ENCODE results near the gene FAXC.
"Not testable (repeated sequence)": the region's sequence is repeated elsewhere in the genome, so short reads cannot be mapped to it uniquely, and the experiment has no call there.

Gene FAXC

DNA sequence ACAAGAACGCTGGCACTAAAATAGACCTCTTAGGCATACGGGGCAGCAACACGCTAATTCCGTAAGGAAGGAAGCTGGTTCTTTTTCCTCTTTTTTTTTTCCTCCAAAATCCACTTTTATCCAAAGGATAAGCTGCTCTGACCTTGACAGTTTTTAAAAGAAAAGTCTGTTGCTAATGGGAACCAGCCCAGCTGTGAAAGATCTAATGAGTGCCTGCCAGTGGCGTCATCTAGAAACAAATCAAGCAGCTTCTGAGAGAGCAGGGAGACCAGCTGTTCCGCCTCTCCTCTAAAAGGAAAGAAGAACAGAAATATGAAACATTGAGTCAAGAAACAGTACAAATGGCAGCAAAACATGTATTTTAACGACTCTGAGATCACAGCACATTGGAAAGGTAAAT lies 78.6 kb downstream of the FAXC start:
- TF ChIP-seq, protein P1, sequence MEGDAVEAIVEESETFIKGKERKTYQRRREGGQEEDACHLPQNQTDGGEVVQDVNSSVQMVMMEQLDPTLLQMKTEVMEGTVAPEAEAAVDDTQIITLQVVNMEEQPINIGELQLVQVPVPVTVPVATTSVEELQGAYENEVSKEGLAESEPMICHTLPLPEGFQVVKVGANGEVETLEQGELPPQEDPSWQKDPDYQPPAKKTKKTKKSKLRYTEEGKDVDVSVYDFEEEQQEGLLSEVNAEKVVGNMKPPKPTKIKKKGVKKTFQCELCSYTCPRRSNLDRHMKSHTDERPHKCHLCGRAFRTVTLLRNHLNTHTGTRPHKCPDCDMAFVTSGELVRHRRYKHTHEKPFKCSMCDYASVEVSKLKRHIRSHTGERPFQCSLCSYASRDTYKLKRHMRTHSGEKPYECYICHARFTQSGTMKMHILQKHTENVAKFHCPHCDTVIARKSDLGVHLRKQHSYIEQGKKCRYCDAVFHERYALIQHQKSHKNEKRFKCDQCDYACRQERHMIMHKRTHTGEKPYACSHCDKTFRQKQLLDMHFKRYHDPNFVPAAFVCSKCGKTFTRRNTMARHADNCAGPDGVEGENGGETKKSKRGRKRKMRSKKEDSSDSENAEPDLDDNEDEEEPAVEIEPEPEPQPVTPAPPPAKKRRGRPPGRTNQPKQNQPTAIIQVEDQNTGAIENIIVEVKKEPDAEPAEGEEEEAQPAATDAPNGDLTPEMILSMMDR (conservative IDR thresholded peaks at IDR 0.05; ENCODE audit: low read depth, low read length): no peak
- no peak overlapping the region for H3K4me3 ChIP-seq (ENCODE audit: low read length)
- no peak for DNase-seq (ENCODE audit: low read depth)

DNA sequence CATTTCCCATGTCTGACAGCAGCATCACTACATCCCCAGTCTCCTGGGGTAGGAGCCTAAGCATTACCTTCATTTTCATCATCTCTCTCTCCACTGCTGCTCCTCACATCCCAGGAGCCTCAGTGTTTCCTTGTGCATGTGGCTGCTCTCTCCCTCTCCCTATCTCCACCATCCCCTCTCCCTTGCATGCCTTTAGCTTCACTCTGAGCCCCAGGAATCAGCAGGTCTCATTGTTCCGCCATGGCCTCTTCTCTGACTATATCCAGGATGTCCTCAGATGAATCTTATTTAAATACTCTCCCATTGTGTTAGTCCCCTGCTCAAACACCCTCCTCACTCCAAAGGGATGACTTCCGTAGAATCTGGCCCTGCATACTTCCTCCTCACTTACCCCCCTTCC lies 79.4 kb downstream of the FAXC start:
- no peak overlapping the region for H3K4me3 ChIP-seq (ENCODE audit: low read length)
- DNase-seq (ENCODE audit: low read depth): no peak
- TF ChIP-seq, protein P1 (conservative IDR thresholded peaks at IDR 0.05; ENCODE audit: low read depth, low read length): no peak

DNA sequence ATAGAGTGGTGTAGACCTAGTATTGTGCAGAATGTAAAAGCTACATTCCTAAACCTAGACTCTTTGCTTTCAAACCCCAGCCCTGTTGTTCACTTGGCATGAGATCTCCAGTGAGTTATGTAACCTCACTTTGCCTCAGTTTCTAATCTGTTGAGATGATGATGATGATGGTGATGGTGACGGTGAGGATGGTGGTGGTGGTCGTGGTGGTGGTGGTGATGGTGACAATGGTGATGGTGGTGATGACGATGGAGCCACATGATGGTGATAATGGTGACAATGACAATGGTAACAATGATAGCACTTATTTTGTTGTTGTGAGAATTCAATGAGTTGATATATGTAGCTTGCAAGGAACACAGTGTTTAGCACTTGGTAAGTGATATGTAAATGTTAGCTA lies 80.3 kb downstream of the FAXC start:
- TF ChIP-seq, protein P1 (conservative IDR thresholded peaks at IDR 0.05; ENCODE audit: low read depth, low read length): no peak
- no peak for DNase-seq (ENCODE audit: low read depth)
- H3K4me3 ChIP-seq (ENCODE audit: low read length): no peak overlapping the region

DNA sequence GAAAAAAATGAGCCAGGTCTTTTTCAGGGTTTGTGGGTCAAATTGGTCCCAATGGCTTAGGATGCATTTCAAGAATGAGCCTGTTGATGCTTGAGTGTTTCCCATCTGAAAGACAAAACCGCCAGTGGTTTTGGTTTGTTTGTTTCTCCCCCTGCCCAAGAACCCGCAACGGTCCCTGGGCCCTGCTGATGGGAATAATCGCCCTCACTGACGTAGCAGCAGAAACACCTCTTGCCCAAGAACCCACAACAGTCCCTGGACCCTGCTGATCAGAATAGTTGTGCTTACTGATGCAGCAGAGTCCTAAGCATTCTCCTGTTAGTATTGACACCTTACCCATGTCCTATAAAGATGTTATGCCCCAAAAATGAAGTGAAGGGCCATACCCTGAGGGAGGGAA lies 82.5 kb downstream of the FAXC start:
- H3K4me3 ChIP-seq (ENCODE audit: low read length); DNase-seq (ENCODE audit: low read depth): not testable (repeated sequence)

DNA sequence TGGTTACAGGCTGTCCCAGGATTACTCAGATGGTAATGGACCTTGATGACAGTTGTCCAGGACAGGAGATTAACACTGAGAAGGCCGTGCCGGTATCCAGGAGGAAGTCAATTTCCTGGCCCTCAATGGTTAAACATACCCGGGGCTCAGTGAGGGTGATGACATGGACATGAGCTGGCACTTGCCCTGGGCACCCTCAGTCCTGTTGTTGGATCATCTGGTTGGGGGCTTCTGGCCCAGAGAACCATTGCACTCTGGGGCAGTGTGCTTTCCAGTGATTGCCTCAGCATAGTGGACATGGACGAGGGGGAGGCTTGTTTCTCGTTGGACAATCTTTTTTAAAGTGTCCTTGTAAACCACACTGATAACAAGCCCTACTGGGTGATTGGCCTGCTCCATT lies 84.0 kb downstream of the FAXC start:
- not testable (repeated sequence) for H3K4me3 ChIP-seq (ENCODE audit: low read length); DNase-seq (ENCODE audit: low read depth)

DNA sequence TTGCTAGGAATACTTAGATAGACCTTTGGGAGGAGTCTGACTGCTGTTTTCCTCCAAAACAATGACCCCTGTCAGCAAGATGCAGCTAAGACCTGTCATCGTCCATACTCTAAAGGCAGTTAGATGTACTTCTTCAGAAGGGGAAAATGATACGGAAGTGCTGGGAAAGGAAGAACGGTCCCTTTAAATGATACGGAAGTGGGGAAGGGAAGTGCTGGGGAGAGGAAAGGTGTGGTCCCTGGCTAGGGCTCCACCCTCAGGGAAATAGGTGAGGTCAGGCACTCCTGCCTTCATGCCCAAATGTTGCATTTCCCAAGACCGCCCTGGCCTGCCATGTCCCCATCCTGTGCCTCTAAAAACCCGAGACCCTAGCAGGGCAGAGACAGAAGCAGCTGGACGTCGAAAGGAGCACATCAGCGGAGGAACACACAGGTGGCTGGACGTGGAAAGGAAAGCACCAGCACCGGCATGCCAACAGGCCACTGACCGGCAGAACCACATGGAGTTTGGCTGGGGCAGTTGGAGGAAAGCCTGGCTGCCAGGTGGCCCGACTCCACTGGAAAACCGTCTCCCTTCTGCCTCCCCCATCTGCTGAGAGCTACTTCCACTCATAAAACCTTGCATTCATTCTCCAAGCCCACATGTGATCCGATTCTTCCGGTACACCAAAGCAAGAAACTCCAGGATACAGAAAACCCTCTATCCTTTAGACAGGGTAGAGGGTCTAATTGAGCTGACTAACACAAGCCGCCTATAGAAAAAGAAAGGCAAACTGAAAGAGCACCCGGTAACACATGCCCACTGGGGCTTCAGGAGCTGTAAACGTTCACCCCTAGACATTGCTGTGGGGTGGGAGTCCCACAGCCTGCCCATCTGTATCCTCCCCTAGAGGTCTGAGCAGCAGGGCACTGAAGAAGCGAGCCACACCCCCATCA lies 94.6 kb downstream of the FAXC start:
- no peak for DNase-seq (ENCODE audit: low read depth)
- TF ChIP-seq, protein P1 (conservative IDR thresholded peaks at IDR 0.05; ENCODE audit: low read depth, low read length): no peak
- H3K4me3 ChIP-seq (ENCODE audit: low read length): no peak overlapping the region

DNA sequence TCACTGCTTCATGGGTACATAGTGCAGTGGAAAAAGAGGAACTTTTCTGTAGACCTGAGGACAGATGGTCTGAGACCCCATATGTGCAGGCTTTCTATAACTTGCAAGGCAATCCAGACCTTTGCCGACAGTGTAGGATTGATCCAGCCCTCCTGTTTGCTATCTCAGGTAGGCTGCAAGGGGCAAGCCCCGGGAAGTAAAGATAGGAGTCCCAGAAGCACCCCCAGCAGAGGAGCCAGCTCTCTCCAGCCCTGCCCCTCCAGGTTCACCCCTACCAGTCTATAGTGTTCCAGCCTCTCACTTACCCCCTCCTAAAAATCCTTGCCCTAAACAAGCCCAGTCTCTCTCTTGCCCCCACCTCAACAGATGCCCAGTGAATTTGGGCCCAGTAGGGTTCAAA lies 96.2 kb downstream of the FAXC start:
- H3K4me3 ChIP-seq (ENCODE audit: low read length): no peak overlapping the region
- TF ChIP-seq, protein P1 (conservative IDR thresholded peaks at IDR 0.05; ENCODE audit: low read depth, low read length): no peak
- no peak for DNase-seq (ENCODE audit: low read depth)

DNA sequence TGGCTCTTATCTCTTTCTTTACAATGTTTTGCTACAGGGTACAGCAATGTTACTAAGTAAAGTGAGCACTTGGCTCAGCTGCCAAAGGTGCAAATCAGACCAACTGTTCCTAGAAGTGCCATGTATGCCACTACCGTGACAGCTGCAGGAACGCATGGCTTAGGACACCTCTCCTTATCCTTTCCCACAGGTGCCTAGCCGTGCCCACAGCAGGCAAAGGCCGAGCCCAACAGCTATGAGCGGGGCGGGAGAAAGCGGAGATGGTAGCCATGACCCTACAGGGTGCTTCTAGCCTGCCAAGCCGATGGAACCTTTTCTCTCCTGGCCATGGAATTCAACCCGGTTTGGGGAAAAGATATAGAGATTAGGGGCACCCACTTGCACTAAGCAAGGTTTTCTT lies 97.1 kb downstream of the FAXC start:
- no peak overlapping the region for H3K4me3 ChIP-seq (ENCODE audit: low read length)
- TF ChIP-seq, protein P1 (conservative IDR thresholded peaks at IDR 0.05; ENCODE audit: low read depth, low read length): no peak
- DNase-seq (ENCODE audit: low read depth): no peak

All from retinal pigment epithelial cell (primary cell).